HepG2 (cell line): ENCODE results near the gene ZNF527. TPM values are rescaled to one million over a fixed set of nuclear protein-coding genes. Genes with fewer than 3 reads are reported as not detected.

Source experiments
- ATAC-seq: fragments of 200-7000 bp; cut with Tn5 transposase; 3 replicates; pipeline ENCODE4 v1.9.1; 2020; ENCODE audit warnings: mild to moderate bottlenecking, moderate library complexity
- BruUV-seq: library from RNA; stranded (reverse); fragments of 400-500 nt; replicated peaks from 2 replicates; lab custom pipeline; 2021; lab: Mats Ljungman, UMichigan
- CTCF ChIA-PET: fragments of 300-600 bp; formaldehyde crosslinking; extraction: SDS; loops from one replicate; lab custom pipeline; 2021; ENCODE audit warnings: low total read pairs, inconsistent platforms, low intra/inter-chr PET ratio; lab: Yijun Ruan, JAX
- POLR2A ChIA-PET: fragments of 350-600 bp; sonication (Branson Sonifier 250); formaldehyde crosslinking; loops from one replicate; lab custom pipeline; 2020; ENCODE audit warnings: antibody characterized with exemption, inconsistent platforms; lab: Yijun Ruan, JAX
- DNase-seq: peaks from one replicate; pipeline ENCODE4 v3.0.0-alpha.2; 2015; ENCODE audit warnings: low spot score
- FAIRE-seq: peaks from 3 replicates; lab custom pipeline; 2011; peaks lifted over from hg19 to GRCh38; lab: Jason Lieb, UNC
- H2AFZ ChIP-seq: one replicate; pipeline ENCODE4 v1.6.1; 2011; ENCODE audit warnings: low read length, inconsistent platforms
- H3K27ac ChIP-seq: fragments of 300-600 bp; 3 replicates; pipeline ENCODE4 v1.8.0; 2011; ENCODE audit warnings: mixed run types, mild to moderate bottlenecking, mixed read lengths, low read length, inconsistent platforms; ENCODE audit not compliant: insufficient read depth; ENCODE audit errors: extremely low read length
- H3K27me3 ChIP-seq, 2 experiments: fragments of 200-600 bp in 1 of 2; 2 replicates in 1 of 2; 3 replicates in 1 of 2; pipeline versions ENCODE4 v1.6.0 to v1.8.0; 2011; ENCODE audit warnings: low read length in 2 of 2, mild to moderate bottlenecking in 2 of 2, moderate library complexity in 2 of 2, inconsistent platforms in 1 of 2; ENCODE audit not compliant: insufficient read depth in 2 of 2, control insufficient read depth in 1 of 2
- H3K36me3 ChIP-seq, 2 experiments: fragments of 200-600 bp in 1 of 2; replicated peaks in 1 of 2; 2 replicates in 1 of 2; 3 replicates in 1 of 2; pipeline versions ENCODE4 v1.5.1 to v1.8.0; 2011; ENCODE audit warnings: low read length in 2 of 2, inconsistent platforms in 1 of 2; ENCODE audit not compliant: insufficient read depth in 2 of 2, control insufficient read depth in 1 of 2
- H3K4me1 ChIP-seq: 2 replicates; pipeline ENCODE4 v1.5.1; 2012; ENCODE audit warnings: low read length, inconsistent platforms; ENCODE audit not compliant: insufficient read depth
- H3K4me2 ChIP-seq: 2 replicates; pipeline ENCODE4 v1.6.0; 2011; ENCODE audit warnings: low read depth, low read length, inconsistent platforms
- H3K4me3 ChIP-seq, 3 experiments: fragments of 200-600 bp in 1 of 3; sonication (generic), shearing (Covaris generic) in 1 of 3; replicated peaks in 1 of 3; 2 replicates each; pipeline ENCODE4 v1.5.1; 2011 to 2016; ENCODE audit warnings: low read length in 3 of 3, inconsistent platforms in 2 of 3, low read depth in 2 of 3, mild to moderate bottlenecking in 2 of 3, control low read depth in 1 of 3, mixed read lengths in 1 of 3; ENCODE audit not compliant: insufficient read depth in 1 of 3
- H3K79me2 ChIP-seq: one replicate; pipeline ENCODE4 v1.6.1; 2011; ENCODE audit warnings: low read length, inconsistent platforms; ENCODE audit not compliant: insufficient read depth
- H3K9ac ChIP-seq: 2 replicates; pipeline ENCODE4 v1.6.0; 2011; ENCODE audit warnings: mild to moderate bottlenecking, low read depth, low read length, inconsistent platforms; ENCODE audit not compliant: insufficient read depth
- H3K9me3 ChIP-seq: 2 replicates; pipeline ENCODE4 v1.5.1; 2012; ENCODE audit warnings: mild to moderate bottlenecking, low read length
- H4K20me1 ChIP-seq: 2 replicates; pipeline ENCODE4 v1.6.0; 2011; ENCODE audit warnings: inconsistent platforms, mild to moderate bottlenecking, low read length, moderate library complexity; ENCODE audit not compliant: insufficient read depth
- ELK4 ChIP-seq: sonication (generic); formaldehyde crosslinking; IDR thresholded peaks from 2 replicates; pipeline ENCODE4 v1.9.0; 2021; ENCODE audit warnings: missing genetic modification reagents, borderline replicate concordance
- MXI1 ChIP-seq: IDR thresholded peaks from 3 replicates; pipeline ENCODE4 v1.6.1; 2012; ENCODE audit warnings: low read depth, low read length, inconsistent platforms, borderline replicate concordance
- NR1H2 ChIP-seq: sonication (generic); formaldehyde crosslinking; IDR thresholded peaks from 2 replicates; pipeline ENCODE4 v1.8.1; 2022; ENCODE audit warnings: low read depth, missing genetic modification reagents, borderline replicate concordance
- POGZ ChIP-seq: sonication (generic); formaldehyde crosslinking; IDR thresholded peaks from 2 replicates; pipeline ENCODE4 v1.4.0; 2020; ENCODE audit warnings: mild to moderate bottlenecking, missing genetic modification reagents
- SMAD1 ChIP-seq: sonication (generic); formaldehyde crosslinking; IDR thresholded peaks from 2 replicates; pipeline ENCODE4 v1.4.0; 2020; ENCODE audit warnings: missing genetic modification reagents, low read depth, mild to moderate bottlenecking, borderline replicate concordance
- SMARCC2 ChIP-seq: fragments of 450-650 bp; IDR thresholded peaks from 2 replicates; pipeline ENCODE4 v1.6.1; 2017; ENCODE audit warnings: antibody characterized with exemption, mild to moderate bottlenecking
- SPEN ChIP-seq: sonication (generic); formaldehyde crosslinking; IDR thresholded peaks from 2 replicates; pipeline ENCODE4 v1.5.1; 2020; ENCODE audit warnings: low read depth, mild to moderate bottlenecking, missing genetic modification reagents
- TBX2 ChIP-seq: sonication (generic); formaldehyde crosslinking; IDR thresholded peaks from 2 replicates; pipeline ENCODE4 v1.5.0; 2020; ENCODE audit warnings: missing genetic modification reagents, mild to moderate bottlenecking, borderline replicate concordance
- THAP7 ChIP-seq: sonication (generic); formaldehyde crosslinking; IDR thresholded peaks from 2 replicates; pipeline ENCODE4 v1.8.1; 2023; ENCODE audit warnings: mild to moderate bottlenecking, missing genetic modification reagents
- ZNF124 ChIP-seq: sonication (generic); formaldehyde crosslinking; IDR thresholded peaks from 2 replicates; pipeline ENCODE4 v1.4.0; 2020; ENCODE audit warnings: missing genetic modification reagents
- ZNF326 ChIP-seq: sonication (generic); formaldehyde crosslinking; IDR thresholded peaks from 2 replicates; pipeline ENCODE4 v1.4.0; 2020; ENCODE audit warnings: missing genetic modification reagents, borderline replicate concordance
- ZNF382 ChIP-seq: sonication (generic); formaldehyde crosslinking; IDR thresholded peaks from 2 replicates; pipeline ENCODE4 v1.5.0; 2020; ENCODE audit warnings: missing genetic modification reagents, mild to moderate bottlenecking, borderline replicate concordance
- ZNF549 ChIP-seq: sonication (generic); formaldehyde crosslinking; IDR thresholded peaks from 2 replicates; pipeline ENCODE4 v1.5.0; 2020; ENCODE audit warnings: missing genetic modification reagents
- ZSCAN5A ChIP-seq: sonication (generic); formaldehyde crosslinking; IDR thresholded peaks from 2 replicates; pipeline ENCODE4 v1.8.0; 2022; ENCODE audit warnings: mild to moderate bottlenecking, missing genetic modification reagents, borderline replicate concordance
- WGBS: methylation state at CpG from one replicate; pipeline ENCODE4 v1.1.6; 2017; ENCODE audit warnings: low lambda C conversion rate; 5-methylcytosine and 5-hydroxymethylcytosine counted together
- in situ Hi-C: cut with HindIII; loops from 2 replicates; pipeline ENCODE4 v1.10.0; 2017; ENCODE audit warnings: low pct_unique_long_range_greater_than_20kb; ENCODE audit not compliant: extremely low pct_ligation_motif_present
- intact Hi-C: fragments of 100-400 bp; cut with micrococcal nuclease; formaldehyde crosslinking; loops from one replicate; pipeline ENCODE4 v1.10.0; 2022; ENCODE audit not compliant: unreplicated experiment
- polyA plus RNA-seq, 8 experiments: library from polyadenylated mRNA; depleted of rRNA in 3 of 8; stranded (reverse) in 7 of 8; unstranded in 1 of 8; fragments of >200 nt; fragmentation: Illumina TruSeq in 4 of 8; extraction: Trizol in 4 of 8; gene quantifications; 2 replicates each; pipeline versions ENCODE4 v1.2.1 to v1.2.3, GENCODE V29; 2011 to 2016; ENCODE audit warnings: low read depth in 4 of 8, missing spikeins in 1 of 8, mixed read lengths in 1 of 8; ENCODE audit not compliant: insufficient read depth in 1 of 8
- total RNA-seq, 5 experiments: library from RNA; depleted of rRNA; stranded (reverse); fragments of >200 nt; fragmentation: Illumina TruSeq; extraction: Trizol; gene quantifications; 2 replicates each; pipeline ENCODE4 v1.2.3, GENCODE V29; 2016; ENCODE audit warnings: low read depth in 1 of 5
- TF ChIP-seq, protein P1 (sequence below): sonication (generic); formaldehyde crosslinking; IDR thresholded peaks from 2 replicates; pipeline ENCODE4 v1.5.0; 2020; ENCODE audit warnings: missing genetic modification reagents, mild to moderate bottlenecking, borderline replicate concordance
- TF ChIP-seq, protein P2 (sequence below): sonication (generic); formaldehyde crosslinking; IDR thresholded peaks from 2 replicates; pipeline ENCODE4 v1.9.0; 2022; ENCODE audit warnings: low read depth, missing genetic modification reagents

The ZNF527 gene
- total and polyA plus RNA-seq, 2 of the 13 experiments (the other 11 are each of a cell fraction or from before 2014, with no cell fraction given), result 1.0 to 3.5 TPM

- TF ChIP-seq SMAD1 (CRISPR knock-in tag) (no peak), NR1H2 (CRISPR knock-in tag) (no peak), ZNF382 (no peak)
- TF ChIP-seq, all 625 proteins: peak for 0
Measured at GRCh38 chr19:37332839-37333238, 38.1 kb upstream of the ZNF527 start (continued).

DNA sequence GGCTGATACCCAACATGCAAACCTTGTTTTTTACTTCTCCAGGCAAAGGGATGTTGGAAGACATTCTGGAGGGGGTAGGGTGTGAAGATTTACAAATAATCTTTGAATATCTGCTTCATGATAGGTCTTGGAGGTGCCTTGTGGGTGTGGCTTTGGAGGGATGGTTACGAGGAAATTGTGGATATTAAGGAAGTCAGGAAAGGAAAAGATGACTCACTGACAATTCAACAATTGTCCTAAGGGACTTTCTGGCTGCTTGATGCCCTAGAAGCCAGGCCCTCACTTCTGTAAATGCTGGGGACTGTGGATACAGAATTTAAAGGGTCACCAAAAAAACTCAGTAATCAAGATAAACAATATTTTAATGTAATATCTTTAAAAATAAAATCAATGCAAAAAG is 37.4 kb upstream of the ZNF527 start:
- Histone ChIP-seq H3K9ac (no peak overlapping the region), H3K4me1 (no peaks in the 10 kb centered on the region), H4K20me1 (no peaks in the 10 kb centered on the region), H3K27ac (no peak overlapping the region), H3K79me2 (no peaks in the 10 kb centered on the region), H2AFZ (no peak overlapping the region), H3K9me3 (peaks cover 15% of the 10 kb centered on the region), H3K27me3 (no peaks in the 10 kb centered on the region), H3K4me2 (no peak overlapping the region), H3K4me3 (no peak overlapping the region), H3K36me3 (peaks cover 14 to 40% of the 10 kb centered on the region in 2 experiments; a peak in 4 of 5 replicates)
- intact Hi-C loops (no loop called here), in situ Hi-C loops (no loop called here)
- CTCF ChIA-PET, result no interaction called here
- POLR2A ChIA-PET, result no interaction called here
- no TSS peak for BruUV-seq
- FAIRE-seq (no peak), DNase-seq (no peak), ATAC-seq (no peak)
- 96% methylated on average over 1 of the region's 1 CpG for WGBS
- no peak for TF ChIP-seq THAP7
- no peak for TF ChIP-seq ZNF124
- TF ChIP-seq, protein P1, sequence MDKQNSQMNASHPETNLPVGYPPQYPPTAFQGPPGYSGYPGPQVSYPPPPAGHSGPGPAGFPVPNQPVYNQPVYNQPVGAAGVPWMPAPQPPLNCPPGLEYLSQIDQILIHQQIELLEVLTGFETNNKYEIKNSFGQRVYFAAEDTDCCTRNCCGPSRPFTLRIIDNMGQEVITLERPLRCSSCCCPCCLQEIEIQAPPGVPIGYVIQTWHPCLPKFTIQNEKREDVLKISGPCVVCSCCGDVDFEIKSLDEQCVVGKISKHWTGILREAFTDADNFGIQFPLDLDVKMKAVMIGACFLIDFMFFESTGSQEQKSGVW (CRISPR knock-in tag), result no peak
- no peak for TF ChIP-seq SMARCC2
- TF ChIP-seq TBX2, result no peak
- TF ChIP-seq POGZ, result no peak
- no peak for TF ChIP-seq SPEN
- no peak for TF ChIP-seq MXI1
- TF ChIP-seq ZSCAN5A (CRISPR knock-in tag), result no peak
- TF ChIP-seq ZNF326 (CRISPR knock-in tag), result no peak
- no peak for TF ChIP-seq ZNF549 (CRISPR knock-in tag)
- no peak for TF ChIP-seq ELK4 (CRISPR knock-in tag)
- TF ChIP-seq, protein P2, sequence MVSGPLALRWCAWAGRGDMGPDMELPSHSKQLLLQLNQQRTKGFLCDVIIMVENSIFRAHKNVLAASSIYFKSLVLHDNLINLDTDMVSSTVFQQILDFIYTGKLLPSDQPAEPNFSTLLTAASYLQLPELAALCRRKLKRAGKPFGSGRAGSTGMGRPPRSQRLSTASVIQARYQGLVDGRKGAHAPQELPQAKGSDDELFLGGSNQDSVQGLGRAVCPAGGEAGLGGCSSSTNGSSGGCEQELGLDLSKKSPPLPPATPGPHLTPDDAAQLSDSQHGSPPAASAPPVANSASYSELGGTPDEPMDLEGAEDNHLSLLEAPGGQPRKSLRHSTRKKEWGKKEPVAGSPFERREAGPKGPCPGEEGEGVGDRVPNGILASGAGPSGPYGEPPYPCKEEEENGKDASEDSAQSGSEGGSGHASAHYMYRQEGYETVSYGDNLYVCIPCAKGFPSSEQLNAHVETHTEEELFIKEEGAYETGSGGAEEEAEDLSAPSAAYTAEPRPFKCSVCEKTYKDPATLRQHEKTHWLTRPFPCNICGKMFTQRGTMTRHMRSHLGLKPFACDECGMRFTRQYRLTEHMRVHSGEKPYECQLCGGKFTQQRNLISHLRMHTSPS (CRISPR knock-in tag), result no peak
